HepG2 (cell line): ENCODE data around the gene DDIT4. TPM values are rescaled to one million over a fixed set of nuclear protein-coding genes. Genes with fewer than 3 reads are reported as not detected.
A peak's percentile ranks its signal among the peaks of the same experiment; 100 is the strongest.

ENCODE experiments used
- FIP1L1 ChIP-seq: fragments of 200-400 bp; formaldehyde crosslinking; IDR thresholded peaks from 2 replicates; pipeline ENCODE4 v1.6.1; 2018; ENCODE audit warnings: low read depth, mild to moderate bottlenecking, low read length, moderate library complexity, borderline replicate concordance; ENCODE audit not compliant: insufficient read depth
- GMEB1 ChIP-seq: sonication (generic); formaldehyde crosslinking; IDR thresholded peaks from 2 replicates; pipeline ENCODE4 v1.5.1; 2020; ENCODE audit warnings: missing genetic modification reagents, mild to moderate bottlenecking, borderline replicate concordance
- NR2F6 ChIP-seq, 2 experiments: IDR thresholded peaks; 2 replicates each; pipeline ENCODE4 v1.6.1; 2016; ENCODE audit warnings: antibody characterized with exemption in 1 of 2, mild to moderate bottlenecking in 1 of 2
- SP1 ChIP-seq, 2 experiments: fragments of 450-650 bp in 1 of 2; sonication (generic) in 1 of 2; formaldehyde crosslinking in 1 of 2; IDR thresholded peaks; 2 replicates each; pipeline versions ENCODE4 v1.4.0 to v1.6.1; 2016 to 2020; ENCODE audit warnings: missing genetic modification reagents in 1 of 2
- SRSF4 ChIP-seq: fragments of 200-400 bp; formaldehyde crosslinking; IDR thresholded peaks from one replicate; pipeline ENCODE4 v1.6.1; 2018; ENCODE audit warnings: mild to moderate bottlenecking, low read depth, low read length, moderate library complexity; ENCODE audit not compliant: poor library complexity, severe bottlenecking
- U2AF1 ChIP-seq: fragments of 200-400 bp; formaldehyde crosslinking; optimal IDR thresholded peaks from 2 replicates; pipeline ENCODE3; 2017; ENCODE audit warnings: mild to moderate bottlenecking, low read depth, low read length
- ZBTB40 ChIP-seq, 2 experiments: fragments of 450-650 bp in 1 of 2; sonication (generic) in 1 of 2; formaldehyde crosslinking in 1 of 2; IDR thresholded peaks; 2 replicates each; pipeline versions ENCODE4 v1.6.1 to v1.8.0; 2016 to 2022; ENCODE audit warnings: antibody characterized with exemption in 1 of 2, mild to moderate bottlenecking in 1 of 2, missing genetic modification reagents in 1 of 2
- ZNF552 ChIP-seq: sonication (generic); formaldehyde crosslinking; IDR thresholded peaks from 2 replicates; pipeline ENCODE4 v1.9.0; 2022; ENCODE audit warnings: missing genetic modification reagents, mild to moderate bottlenecking, borderline replicate concordance
- ZNF616 ChIP-seq: sonication (generic); formaldehyde crosslinking; IDR thresholded peaks from 2 replicates; pipeline ENCODE4 v1.5.0; 2020; ENCODE audit warnings: low read depth, mild to moderate bottlenecking, missing genetic modification reagents
- polyA plus RNA-seq, 8 experiments: library from polyadenylated mRNA; depleted of rRNA in 3 of 8; stranded (reverse) in 7 of 8; unstranded in 1 of 8; fragments of >200 nt; fragmentation: Illumina TruSeq in 4 of 8; extraction: Trizol in 4 of 8; gene quantifications; 2 replicates each; pipeline versions ENCODE4 v1.2.1 to v1.2.3, GENCODE V29; 2011 to 2016; ENCODE audit warnings: low read depth in 4 of 8, missing spikeins in 1 of 8, mixed read lengths in 1 of 8; ENCODE audit not compliant: insufficient read depth in 1 of 8
- total RNA-seq, 5 experiments: library from RNA; depleted of rRNA; stranded (reverse); fragments of >200 nt; fragmentation: Illumina TruSeq; extraction: Trizol; gene quantifications; 2 replicates each; pipeline ENCODE4 v1.2.3, GENCODE V29; 2016; ENCODE audit warnings: low read depth in 1 of 5
- TF ChIP-seq, protein P1 (sequence below): sonication (generic); formaldehyde crosslinking; IDR thresholded peaks from 2 replicates; pipeline ENCODE4 v1.4.0; 2020; ENCODE audit warnings: low read depth, mild to moderate bottlenecking, missing genetic modification reagents
- TF ChIP-seq, protein P2 (sequence below): IDR thresholded peaks from 2 replicates; pipeline ENCODE4 v1.6.1; 2016; ENCODE audit warnings: missing biosample characterization, missing genetic modification reagents, low read depth

DDIT4 gene
- total and polyA plus RNA-seq, 2 of the 13 experiments (the other 11 are each of a cell fraction or from before 2014, with no cell fraction given), result 35.6 to 40.7 TPM

GRCh38 chr10:72276421-72277339 lies 3.0 kb downstream of the DDIT4 start (continued):
- TF ChIP-seq ZBTB40 (IDR thresholded peaks at IDR 0.05), result no peak
- no peak for TF ChIP-seq ZBTB40 (CRISPR knock-in tag; IDR thresholded peaks at IDR 0.05)
- TF ChIP-seq NR2F6 (IDR thresholded peaks at IDR 0.05), result peak; percentile 48
- TF ChIP-seq NR2F6 (CRISPR knock-in tag; IDR thresholded peaks at IDR 0.05), result peak; percentile 73
- TF ChIP-seq, protein P1, sequence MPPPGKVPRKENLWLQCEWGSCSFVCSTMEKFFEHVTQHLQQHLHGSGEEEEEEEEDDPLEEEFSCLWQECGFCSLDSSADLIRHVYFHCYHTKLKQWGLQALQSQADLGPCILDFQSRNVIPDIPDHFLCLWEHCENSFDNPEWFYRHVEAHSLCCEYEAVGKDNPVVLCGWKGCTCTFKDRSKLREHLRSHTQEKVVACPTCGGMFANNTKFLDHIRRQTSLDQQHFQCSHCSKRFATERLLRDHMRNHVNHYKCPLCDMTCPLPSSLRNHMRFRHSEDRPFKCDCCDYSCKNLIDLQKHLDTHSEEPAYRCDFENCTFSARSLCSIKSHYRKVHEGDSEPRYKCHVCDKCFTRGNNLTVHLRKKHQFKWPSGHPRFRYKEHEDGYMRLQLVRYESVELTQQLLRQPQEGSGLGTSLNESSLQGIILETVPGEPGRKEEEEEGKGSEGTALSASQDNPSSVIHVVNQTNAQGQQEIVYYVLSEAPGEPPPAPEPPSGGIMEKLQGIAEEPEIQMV, result no peak
- no peak for TF ChIP-seq ZNF616
- TF ChIP-seq ZNF552, result no peak
- 0 out of 2 replicates have a peak, but pooled peaks have one; percentile 35 for TF ChIP-seq GMEB1
- TF ChIP-seq FIP1L1, result peak; percentile 94
- peak; percentile 77 for TF ChIP-seq SRSF4
- no peak for TF ChIP-seq SP1 (IDR thresholded peaks at IDR 0.05)
- no peak for TF ChIP-seq SP1 (CRISPR knock-in tag; IDR thresholded peaks at IDR 0.05)
- no peak for TF ChIP-seq U2AF1
- TF ChIP-seq, protein P2, sequence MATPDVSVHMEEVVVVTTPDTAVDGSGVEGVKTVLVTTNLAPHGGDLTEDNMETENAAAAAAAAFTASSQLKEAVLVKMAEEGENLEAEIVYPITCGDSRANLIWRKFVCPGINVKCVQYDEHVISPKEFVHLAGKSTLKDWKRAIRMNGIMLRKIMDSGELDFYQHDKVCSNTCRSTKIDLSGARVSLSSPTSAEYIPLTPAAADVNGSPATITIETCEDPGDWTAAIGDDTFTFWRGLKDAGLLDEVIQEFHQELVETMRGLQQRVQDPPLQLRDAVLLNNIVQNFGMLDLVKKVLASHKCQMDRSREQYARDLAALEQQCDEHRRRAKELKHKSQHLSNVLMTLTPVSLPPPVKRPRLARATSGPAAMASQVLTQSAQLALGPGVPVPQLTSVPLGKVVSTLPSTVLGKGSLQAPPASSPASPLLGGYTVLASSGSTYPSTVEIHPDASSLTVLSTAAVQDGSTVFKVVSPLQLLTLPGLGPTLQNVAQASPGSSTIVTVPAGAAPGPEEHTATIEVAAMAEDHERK (CRISPR knock-in tag), result no peak
